Choroid plexus epithelial cell (primary cell): Measurements from ENCODE around the gene USP43.
"Not testable (repeated sequence)": the region's sequence is repeated elsewhere in the genome, so short reads cannot be mapped to it uniquely, and the experiment has no call there.

Experiments used
- DNase-seq: peaks from one replicate; pipeline ENCODE4 v3.0.0-alpha.2; 2010; ENCODE audit warnings: low read depth
- H3K4me3 ChIP-seq: 2 replicates; pipeline ENCODE4 v1.5.1; 2011; ENCODE audit warnings: low read depth, mild to moderate bottlenecking, control low read depth, low read length, moderate library complexity
- TF ChIP-seq, protein P1 (sequence below): conservative IDR thresholded peaks from 2 replicates; pipeline ENCODE4 v1.5.1; 2011; ENCODE audit warnings: low read depth, mild to moderate bottlenecking, control low read depth, inconsistent platforms, low read length, moderate library complexity

Gene USP43

DNA sequence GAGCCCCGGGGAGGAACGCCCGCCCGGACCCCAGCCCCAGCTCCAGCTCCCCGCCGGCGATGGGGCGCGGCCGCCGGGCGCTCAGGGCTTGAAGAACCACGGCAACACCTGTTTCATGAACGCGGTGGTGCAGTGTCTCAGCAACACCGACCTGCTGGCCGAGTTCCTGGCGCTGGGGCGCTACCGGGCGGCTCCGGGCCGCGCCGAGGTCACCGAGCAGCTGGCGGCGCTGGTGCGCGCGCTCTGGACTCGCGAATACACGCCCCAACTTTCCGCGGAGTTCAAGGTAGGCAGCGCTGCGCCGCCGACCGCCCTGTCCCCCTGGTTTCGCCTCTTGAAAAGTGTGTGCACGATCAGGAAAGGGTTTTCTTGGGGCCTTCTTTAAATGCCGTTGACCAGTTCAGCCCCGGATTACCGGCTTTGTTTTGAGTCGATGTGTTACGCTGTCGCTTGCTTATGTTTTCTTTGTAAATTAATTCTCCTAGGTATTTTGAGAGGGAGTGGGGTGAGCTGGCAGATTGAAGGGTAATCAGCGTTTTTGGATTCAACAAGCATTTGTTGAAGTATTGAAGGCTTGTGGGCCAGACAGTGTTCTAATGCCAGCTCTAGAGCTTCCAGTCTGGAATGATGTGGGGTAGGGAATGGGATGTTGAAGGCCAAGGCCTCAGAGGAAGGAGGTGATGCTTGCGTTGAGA, 681 bp downstream of the USP43 start:
- H3K4me3 ChIP-seq, result peak overlapping the region; percentile 53
- TF ChIP-seq, protein P1, sequence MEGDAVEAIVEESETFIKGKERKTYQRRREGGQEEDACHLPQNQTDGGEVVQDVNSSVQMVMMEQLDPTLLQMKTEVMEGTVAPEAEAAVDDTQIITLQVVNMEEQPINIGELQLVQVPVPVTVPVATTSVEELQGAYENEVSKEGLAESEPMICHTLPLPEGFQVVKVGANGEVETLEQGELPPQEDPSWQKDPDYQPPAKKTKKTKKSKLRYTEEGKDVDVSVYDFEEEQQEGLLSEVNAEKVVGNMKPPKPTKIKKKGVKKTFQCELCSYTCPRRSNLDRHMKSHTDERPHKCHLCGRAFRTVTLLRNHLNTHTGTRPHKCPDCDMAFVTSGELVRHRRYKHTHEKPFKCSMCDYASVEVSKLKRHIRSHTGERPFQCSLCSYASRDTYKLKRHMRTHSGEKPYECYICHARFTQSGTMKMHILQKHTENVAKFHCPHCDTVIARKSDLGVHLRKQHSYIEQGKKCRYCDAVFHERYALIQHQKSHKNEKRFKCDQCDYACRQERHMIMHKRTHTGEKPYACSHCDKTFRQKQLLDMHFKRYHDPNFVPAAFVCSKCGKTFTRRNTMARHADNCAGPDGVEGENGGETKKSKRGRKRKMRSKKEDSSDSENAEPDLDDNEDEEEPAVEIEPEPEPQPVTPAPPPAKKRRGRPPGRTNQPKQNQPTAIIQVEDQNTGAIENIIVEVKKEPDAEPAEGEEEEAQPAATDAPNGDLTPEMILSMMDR, result no peak
- peak; percentile 47 for DNase-seq

GRCh38 chr17:9646546-9646885, 1.2 kb downstream of the USP43 start:
- H3K4me3 ChIP-seq, result peak overlapping the region; percentile 53
- TF ChIP-seq, protein P1, result no peak
- DNase-seq, result no peak

DNA sequence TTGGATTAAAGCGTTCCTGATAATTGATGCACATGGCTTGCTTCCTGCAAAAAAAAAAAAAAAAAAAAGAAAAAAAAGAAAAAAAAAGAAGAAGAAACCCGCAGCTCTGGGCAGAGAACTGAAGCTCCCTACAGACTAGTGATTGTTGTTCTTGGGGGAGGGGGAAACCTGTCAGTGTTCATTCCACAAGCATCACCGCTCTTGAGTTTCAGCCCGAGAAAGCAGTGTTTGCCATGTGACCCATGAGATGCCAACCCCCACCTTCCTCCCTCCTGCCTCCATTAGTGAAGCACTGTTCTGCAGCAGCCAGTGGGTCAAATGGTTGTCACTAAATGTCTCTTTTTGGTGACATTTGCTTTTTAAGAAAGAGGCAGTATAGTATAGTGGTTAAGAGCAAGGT, 1.7 kb downstream of the USP43 start:
- peak; percentile 38 for DNase-seq
- TF ChIP-seq, protein P1, result no peak
- H3K4me3 ChIP-seq, result no peak overlapping the region

GRCh38 chr17:9648521-9649110, 3.3 kb downstream of the USP43 start:
- DNase-seq, result no peak
- TF ChIP-seq, protein P1, result no peak
- no peak overlapping the region for H3K4me3 ChIP-seq

DNA sequence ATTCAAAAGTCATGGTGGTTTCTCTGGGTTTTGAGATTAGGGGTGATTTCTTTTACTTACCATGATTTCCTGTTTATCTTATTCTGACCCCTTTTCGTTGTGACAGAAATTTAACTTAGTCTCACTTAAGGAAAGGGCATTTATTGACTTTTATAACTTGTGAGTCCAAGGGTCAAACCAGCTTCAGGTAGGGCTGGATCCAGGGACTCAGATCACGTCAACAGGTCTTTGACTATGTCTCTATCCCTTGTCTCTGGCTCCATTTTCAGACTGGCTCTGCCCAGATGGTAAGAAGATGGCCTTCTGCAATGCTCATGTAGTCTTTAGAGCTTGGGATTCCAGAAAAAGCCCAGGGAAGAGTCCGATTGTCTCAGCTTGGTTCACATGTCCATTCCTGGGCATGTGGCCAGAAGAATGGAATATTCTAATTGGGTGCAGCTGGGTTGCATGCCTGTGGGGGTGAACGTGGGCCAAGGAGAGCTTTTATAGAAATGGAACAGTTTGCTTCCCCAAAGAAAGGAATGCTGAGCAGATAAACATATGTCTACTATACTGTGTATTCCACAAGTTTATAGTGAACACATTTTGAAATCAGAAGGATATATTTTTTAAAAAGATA, 13.4 kb downstream of the USP43 start:
- no peak overlapping the region for H3K4me3 ChIP-seq
- TF ChIP-seq, protein P1, result no peak
- DNase-seq, result peak; percentile 89

DNA sequence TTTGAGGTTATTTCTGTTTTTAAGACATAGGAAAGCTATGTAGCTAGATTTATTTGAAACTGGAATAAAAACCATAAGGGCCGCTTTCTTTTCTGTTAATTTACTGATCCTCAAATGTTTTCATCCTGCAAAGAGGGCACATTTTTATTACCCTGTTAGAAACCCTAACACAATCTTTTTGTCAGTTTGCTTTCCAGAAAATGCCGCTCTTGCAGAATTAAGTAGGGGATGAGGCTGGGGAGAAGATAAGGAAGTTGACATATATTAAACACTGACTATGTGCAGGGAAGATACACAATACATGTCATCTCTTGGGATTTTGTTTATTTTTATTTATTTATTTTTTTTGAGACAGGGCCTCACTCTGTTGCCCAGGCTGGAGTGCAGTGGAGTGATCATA, 15.7 kb downstream of the USP43 start:
- H3K4me3 ChIP-seq, result no peak overlapping the region
- TF ChIP-seq, protein P1, result no peak
- no peak for DNase-seq

- not testable (repeated sequence) for DNase-seq, H3K4me3 ChIP-seq
Observed at GRCh38 chr17:9663511-9663910, 18.2 kb downstream of the USP43 start.
